HEK293 (cell line): ENCODE data around the gene MYOC.

Experiments
- CTCF ChIA-PET: fragments of 350-600 bp; formaldehyde crosslinking; extraction: SDS; loops from one replicate; lab custom pipeline; 2021; ENCODE audit warnings: antibody characterized with exemption; lab: Yijun Ruan, JAX
- POLR2A ChIA-PET: fragments of 300-600 bp; formaldehyde crosslinking; extraction: SDS; loops from one replicate; lab custom pipeline; 2020; ENCODE audit warnings: antibody characterized with exemption, inconsistent platforms; lab: Yijun Ruan, JAX
- H3K27ac ChIP-seq: fragments of 200-500 bp; sonication (Bioruptor generic); 2 replicates; pipeline ENCODE4 v1.5.1; 2014; ENCODE audit warnings: low read depth, low read length, control low read depth, inconsistent platforms; ENCODE audit errors: extremely low read depth
- H3K36me3 ChIP-seq, 2 experiments: fragments of 200-500 bp in 1 of 2; sonication (Bioruptor generic) in 1 of 2; 1 replicate in 1 of 2; 2 replicates in 1 of 2; pipeline ENCODE4 v1.5.1; 2014 to 2017; ENCODE audit warnings: inconsistent platforms in 2 of 2, low read length in 2 of 2; ENCODE audit not compliant: control insufficient read depth in 2 of 2, insufficient read depth in 1 of 2
- H3K4me1 ChIP-seq: fragments of 200-500 bp; sonication (Bioruptor generic); 2 replicates; pipeline ENCODE4 v1.5.1; 2014; ENCODE audit warnings: mild to moderate bottlenecking, low read length, inconsistent platforms; ENCODE audit not compliant: control insufficient read depth, insufficient read depth
- H3K4me3 ChIP-seq: 2 replicates; pipeline ENCODE4 v1.5.1; 2011; ENCODE audit warnings: low read depth, mild to moderate bottlenecking, control low read depth, low read length, moderate library complexity
- H3K9me3 ChIP-seq: fragments of 200-500 bp; sonication (Bioruptor generic); 2 replicates; pipeline ENCODE4 v1.5.1; 2014; ENCODE audit warnings: low read depth, low read length, inconsistent platforms; ENCODE audit not compliant: control insufficient read depth, insufficient read depth
- BCL11A ChIP-seq: fragments of 450-650 bp; formaldehyde crosslinking; IDR thresholded peaks from 2 replicates; pipeline ENCODE4 v1.5.1; 2016; ENCODE audit warnings: low read depth, missing biosample characterization, missing genetic modification characterization
- CTCF ChIP-seq: fragments of 450-650 bp; formaldehyde crosslinking; IDR thresholded peaks from 2 replicates; pipeline ENCODE4 v1.5.1; 2016; ENCODE audit warnings: missing biosample characterization, missing genetic modification characterization
- PBX3 ChIP-seq: sonication (generic); formaldehyde crosslinking; IDR thresholded peaks from 2 replicates; pipeline ENCODE4 v1.8.1; 2022; ENCODE audit warnings: mild to moderate bottlenecking, moderate library complexity, missing genetic modification reagents
- TRIM28 ChIP-seq: IDR thresholded peaks from 2 replicates; pipeline ENCODE4 v1.6.1; 2011; ENCODE audit warnings: low read length, control low read depth, borderline replicate concordance
- YY1 ChIP-seq: fragments of 450-650 bp; formaldehyde crosslinking; IDR thresholded peaks from 2 replicates; pipeline ENCODE4 v1.5.1; 2018; ENCODE audit warnings: missing biosample characterization, missing genetic modification characterization
- ZNF10 ChIP-seq: fragments of 450-650 bp; formaldehyde crosslinking; IDR thresholded peaks from 2 replicates; pipeline ENCODE4 v1.5.1; 2017; ENCODE audit warnings: missing biosample characterization, missing genetic modification characterization
- ZNF174 ChIP-seq: fragments of 450-650 bp; formaldehyde crosslinking; IDR thresholded peaks from 2 replicates; pipeline ENCODE4 v1.5.0; 2017; ENCODE audit warnings: missing biosample characterization, mild to moderate bottlenecking, missing genetic modification characterization
- ZNF19 ChIP-seq: fragments of 450-650 bp; formaldehyde crosslinking; IDR thresholded peaks from 2 replicates; pipeline ENCODE4; 2016; ENCODE audit warnings: missing biosample characterization, missing genetic modification characterization, low read depth
- ZNF26 ChIP-seq: fragments of 450-650 bp; formaldehyde crosslinking; IDR thresholded peaks from 2 replicates; pipeline ENCODE4 v1.5.1; 2016; ENCODE audit warnings: missing biosample characterization, missing genetic modification characterization
- ZNF274 ChIP-seq, 2 experiments: fragments of 200-500 bp in 1 of 2; fragments of 450-650 bp in 1 of 2; sonication (Bioruptor generic) in 1 of 2; formaldehyde crosslinking in 1 of 2; IDR thresholded peaks; 2 replicates each; pipeline versions ENCODE4 v1.5.1 to v1.6.1; 2014 to 2016; ENCODE audit warnings: borderline replicate concordance in 1 of 2, inconsistent platforms in 1 of 2, low read length in 1 of 2, missing biosample characterization in 1 of 2, missing genetic modification characterization in 1 of 2
- ZNF292 ChIP-seq: fragments of 450-650 bp; formaldehyde crosslinking; IDR thresholded peaks from 2 replicates; pipeline ENCODE4 v1.5.1; 2016; ENCODE audit warnings: low read depth, missing biosample characterization, missing genetic modification characterization, borderline replicate concordance
- ZNF354C ChIP-seq: fragments of 450-650 bp; formaldehyde crosslinking; IDR thresholded peaks from 2 replicates; pipeline ENCODE4 v1.5.1; 2016; ENCODE audit warnings: missing biosample characterization, missing genetic modification characterization, low read depth, borderline replicate concordance
- ZNF449 ChIP-seq: fragments of 450-650 bp; formaldehyde crosslinking; IDR thresholded peaks from 2 replicates; pipeline ENCODE4 v1.5.1; 2017; ENCODE audit warnings: missing biosample characterization, mild to moderate bottlenecking, missing genetic modification characterization, moderate library complexity
- ZNF514 ChIP-seq: fragments of 450-650 bp; formaldehyde crosslinking; IDR thresholded peaks from 2 replicates; pipeline ENCODE4 v1.5.1; 2016; ENCODE audit warnings: missing biosample characterization, missing genetic modification characterization
- ZNF530 ChIP-seq: fragments of 450-650 bp; formaldehyde crosslinking; IDR thresholded peaks from 2 replicates; pipeline ENCODE4 v1.5.1; 2016; ENCODE audit warnings: low read depth, missing biosample characterization, missing genetic modification characterization
- ZNF660 ChIP-seq: fragments of 450-650 bp; IDR thresholded peaks from 2 replicates; pipeline ENCODE4 v1.5.1; 2018; ENCODE audit warnings: missing biosample characterization, mild to moderate bottlenecking, missing genetic modification characterization
- ZNF792 ChIP-seq: fragments of 450-650 bp; formaldehyde crosslinking; IDR thresholded peaks from 2 replicates; pipeline ENCODE4 v1.5.1; 2016; ENCODE audit warnings: missing biosample characterization, missing genetic modification characterization
- ZSCAN5A ChIP-seq: fragments of 450-650 bp; formaldehyde crosslinking; IDR thresholded peaks from 2 replicates; pipeline ENCODE4 v1.5.1; 2016; ENCODE audit warnings: missing biosample characterization, missing genetic modification characterization

The MYOC gene

GRCh38 chr1:171670739-171671138, 18.3 kb upstream of the MYOC start:
- Histone ChIP-seq H3K27ac (no peak overlapping the region), H3K9me3 (no peaks in the 10 kb centered on the region)
- TF ChIP-seq ZNF19 (tag by site-specific recombination) (no peak), TRIM28 (no peak), ZNF514 (tag by site-specific recombination) (no peak), ZNF530 (tag by site-specific recombination) (no peak), ZNF792 (no peak), ZSCAN5A (tag by site-specific recombination) (no peak), ZNF660 (tag by site-specific recombination) (no peak), ZNF26 (tag by site-specific recombination) (no peak), ZNF174 (tag by site-specific recombination) (no peak), ZNF354C (no peak)
- TF ChIP-seq, all 188 proteins: peak for 0
- ChIA-PET CTCF (interaction anchor here (0.6 kb wide), 1 partner anchor 722 kb away, joined by 3 read pairs; no protein-coding TSS in a partner anchor), POLR2A (no interaction called here)
- H3K36me3 ChIP-seq = no peaks in the 10 kb centered on the region
- H3K4me1 ChIP-seq = no peaks in the 10 kb centered on the region
- H3K4me3 ChIP-seq = no peak overlapping the region

GRCh38 chr1:171668372-171668771, 15.9 kb upstream of the MYOC start:
- no peak overlapping the region for H3K4me3 ChIP-seq
- no peak overlapping the region for H3K27ac ChIP-seq
- POLR2A ChIA-PET = no interaction called here
- no peaks in the 10 kb centered on the region for H3K9me3 ChIP-seq
- no peak for TF ChIP-seq ZNF10
- no peak for TF ChIP-seq ZNF530 (tag by site-specific recombination)
- no peak for TF ChIP-seq YY1
- TF ChIP-seq ZNF292 (tag by site-specific recombination) = no peak
- TF ChIP-seq ZNF274 (IDR thresholded peaks at IDR 0.05; ENCODE audit: low read length) = no peak
- TF ChIP-seq ZNF274 (tag by site-specific recombination; IDR thresholded peaks at IDR 0.05; ENCODE audit: borderline replicate concordance) = no peak
- no peak for TF ChIP-seq BCL11A
- TF ChIP-seq PBX3 (CRISPR knock-in tag) = no peak
- no peak for TF ChIP-seq ZNF449
- no peak for TF ChIP-seq CTCF
- TF ChIP-seq, all 188 proteins: peak for 0
- CTCF ChIA-PET = interaction anchor here (0.6 kb wide), 2 partner anchors 148 to 315 kb away, joined by 3 read pairs; no protein-coding TSS in a partner anchor
- H3K4me1 ChIP-seq = no peaks in the 10 kb centered on the region
- H3K36me3 ChIP-seq = no peaks in the 10 kb centered on the region
